ENCODE measurements around the gene IFIT1. TPM values are rescaled to one million over a fixed set of nuclear protein-coding genes. Genes with fewer than 3 reads are reported as not detected.
"Not testable (repeated sequence)": the region's sequence is repeated elsewhere in the genome, so short reads cannot be mapped to it uniquely, and the experiment has no call there.

The IFIT1 gene
- total and polyA plus RNA-seq, 2 donors from 2014 or later = 16.9 to 40.9 TPM

- intact Hi-C loops (cut with DNase I) = no loop called here
- DNase-seq (peak in 2 of 5 donors; percentile 31 to 50), FAIRE-seq (no peak)
- Histone ChIP-seq H3K4me1 (ENCODE audit: control insufficient read depth in 2 of 3, insufficient read depth in 2 of 3, low read depth in 1 of 3, low read length in 3 of 3) (peaks cover 4 to 6% (median 6%) of the 10 kb centered on the region in 3 donors), H3K27me3 (ENCODE audit: control insufficient read depth, insufficient read depth, low read length) (no peaks in the 10 kb centered on the region), H3K9me3 (ENCODE audit: control insufficient read depth in 2 of 3, insufficient read depth in 1 of 3, low read length in 3 of 3) (no peaks in the 10 kb centered on the region), H3K4me3 (ENCODE audit: low read length in 3 of 3) (no peak overlapping the region), H3K36me3 (ENCODE audit: control insufficient read depth in 2 of 3, insufficient read depth in 3 of 3, low read length in 3 of 3) (no peaks in the 10 kb centered on the region), H3K9ac (ENCODE audit: low read length in 3 of 3) (no peak overlapping the region), H3K27ac (ENCODE audit: low read depth in 2 of 2, low read length in 2 of 2) (no peak overlapping the region)
- peak; percentile 39 for TF ChIP-seq CTCF (IDR thresholded peaks at IDR 0.05; ENCODE audit: borderline replicate concordance, extremely low read depth, insufficient read depth)
Observed at GRCh38 chr10:89389254-89389653, 3.2 kb upstream of the IFIT1 start.

- intact Hi-C loops (cut with DNase I) = no loop called here
- Histone ChIP-seq H3K4me1 (ENCODE audit: control insufficient read depth in 2 of 3, insufficient read depth in 2 of 3, low read depth in 1 of 3, low read length in 3 of 3) (peaks cover 4 to 9% (median 6%) of the 10 kb centered on the region in 3 donors), H3K9ac (ENCODE audit: low read length in 3 of 3) (no peak overlapping the region), H3K4me3 (ENCODE audit: low read length in 3 of 3) (no peak overlapping the region), H3K9me3 (ENCODE audit: control insufficient read depth in 2 of 3, insufficient read depth in 1 of 3, low read length in 3 of 3) (no peaks in the 10 kb centered on the region), H3K27ac (ENCODE audit: low read depth in 2 of 2, low read length in 2 of 2) (no peak overlapping the region), H3K27me3 (ENCODE audit: control insufficient read depth, insufficient read depth, low read length) (no peaks in the 10 kb centered on the region), H3K36me3 (ENCODE audit: control insufficient read depth in 2 of 3, insufficient read depth in 3 of 3, low read length in 3 of 3) (no peaks in the 10 kb centered on the region)
- FAIRE-seq (no peak), DNase-seq (no peak)
- TF ChIP-seq CTCF (IDR thresholded peaks at IDR 0.05; ENCODE audit: borderline replicate concordance, extremely low read depth, insufficient read depth) = no peak
Observed at GRCh38 chr10:89390476-89391225, 1.8 kb upstream of the IFIT1 start.

- H3K4me1 ChIP-seq (ENCODE audit: control insufficient read depth in 2 of 3, insufficient read depth in 2 of 3, low read depth in 1 of 3, low read length in 3 of 3); H3K27me3 ChIP-seq (ENCODE audit: control insufficient read depth, insufficient read depth, low read length); H3K4me3 ChIP-seq (ENCODE audit: low read length in 3 of 3); H3K36me3 ChIP-seq (ENCODE audit: control insufficient read depth in 2 of 3, insufficient read depth in 3 of 3, low read length in 3 of 3); H3K9ac ChIP-seq (ENCODE audit: low read length in 3 of 3); intact Hi-C loops (cut with DNase I); FAIRE-seq; DNase-seq; H3K9me3 ChIP-seq (ENCODE audit: control insufficient read depth in 2 of 3, insufficient read depth in 1 of 3, low read length in 3 of 3); H3K27ac ChIP-seq (ENCODE audit: low read depth in 2 of 2, low read length in 2 of 2): not testable (repeated sequence)
Observed at GRCh38 chr10:89391226-89391576, 1.2 kb upstream of the IFIT1 start.

GRCh38 chr10:89392974-89393373 is 551 bp downstream of the IFIT1 start:
- intact Hi-C loops (cut with DNase I) = no loop called here
- Histone ChIP-seq H3K27me3 (ENCODE audit: control insufficient read depth, insufficient read depth, low read length) (no peaks in the 10 kb centered on the region), H3K27ac (ENCODE audit: low read depth in 2 of 2, low read length in 2 of 2) (peak overlapping the region; percentile 93 to 94), H3K4me1 (ENCODE audit: control insufficient read depth in 2 of 3, insufficient read depth in 2 of 3, low read depth in 1 of 3, low read length in 3 of 3) (peaks cover 4 to 11% (median 6%) of the 10 kb centered on the region in 3 donors), H3K9me3 (ENCODE audit: control insufficient read depth in 2 of 3, insufficient read depth in 1 of 3, low read length in 3 of 3) (no peaks in the 10 kb centered on the region), H3K36me3 (ENCODE audit: control insufficient read depth in 2 of 3, insufficient read depth in 3 of 3, low read length in 3 of 3) (no peaks in the 10 kb centered on the region), H3K9ac (ENCODE audit: low read length in 3 of 3) (peak overlapping the region; percentile 59 to 95 (median 88)), H3K4me3 (ENCODE audit: low read length in 3 of 3) (peak overlapping the region; percentile 73 to 95 (median 93))
- TF ChIP-seq CTCF (IDR thresholded peaks at IDR 0.05; ENCODE audit: borderline replicate concordance, extremely low read depth, insufficient read depth) = no peak
- DNase-seq (peak in 2 of 5 donors; percentile 42 to 54), FAIRE-seq (no peak)

Data from kidney (tissue), 14 donors.